HG02798 (cell line): Measurements from ENCODE around the gene ZDBF2.
"Not testable (repeated sequence)": the region's sequence is repeated elsewhere in the genome, so short reads cannot be mapped to it uniquely, and the experiment has no call there.

Experiments used
- ATAC-seq: cut with Tn5 transposase; IDR thresholded peaks from one replicate; pipeline ENCODE4 v1.9.1; 2021; ENCODE audit warnings: mild to moderate bottlenecking; ENCODE audit not compliant: unreplicated experiment, poor library complexity

Gene ZDBF2

DNA sequence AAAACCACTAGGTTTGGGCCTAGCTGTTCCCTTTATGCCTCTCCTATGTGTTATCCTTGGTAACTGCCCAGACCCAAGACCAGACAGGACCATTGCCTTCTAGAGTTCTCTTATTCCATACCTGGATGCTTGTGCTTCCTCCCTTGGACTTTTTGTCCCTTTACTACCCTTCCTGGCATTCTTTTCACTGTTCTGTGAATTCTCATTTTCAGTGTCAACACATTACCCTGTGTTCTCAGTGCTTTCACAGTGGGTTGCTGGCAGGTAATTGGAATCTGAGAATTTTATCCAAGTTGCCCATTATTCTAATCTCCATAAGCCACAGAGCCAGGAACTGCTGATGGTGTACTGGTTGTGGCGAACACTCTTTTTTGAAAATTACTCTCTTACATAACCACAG, 41.7 kb downstream of the ZDBF2 start:
- ATAC-seq, result no peak

DNA sequence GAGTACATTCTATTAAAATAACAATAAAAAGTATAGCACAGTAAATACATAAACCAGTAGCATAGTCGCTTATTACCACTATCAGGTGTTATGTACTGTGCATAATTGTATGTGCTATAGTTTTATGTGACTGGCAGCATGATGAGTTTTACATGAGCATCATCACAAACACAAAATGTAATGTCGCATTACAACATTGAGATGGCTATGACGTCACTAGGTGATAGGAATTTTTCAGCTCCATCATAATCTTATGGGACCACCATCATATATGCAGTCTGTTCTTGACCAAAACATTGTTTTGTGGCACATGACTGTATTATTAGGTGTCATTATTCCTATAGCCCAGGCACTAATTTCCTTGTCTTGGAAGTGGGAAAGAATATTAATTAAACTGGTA, 48.6 kb downstream of the ZDBF2 start:
- no peak for ATAC-seq

GRCh38 chr2:206323486-206323885, 49.0 kb downstream of the ZDBF2 start:
- ATAC-seq, result no peak

GRCh38 chr2:206324869-206325268, 50.4 kb downstream of the ZDBF2 start:
- no peak for ATAC-seq

GRCh38 chr2:206328974-206329373, 54.5 kb downstream of the ZDBF2 start:
- ATAC-seq, result no peak

- ATAC-seq, result no peak
These were observed 62.4 kb downstream of the ZDBF2 start for GRCh38 chr2:206336861-206337260.

DNA sequence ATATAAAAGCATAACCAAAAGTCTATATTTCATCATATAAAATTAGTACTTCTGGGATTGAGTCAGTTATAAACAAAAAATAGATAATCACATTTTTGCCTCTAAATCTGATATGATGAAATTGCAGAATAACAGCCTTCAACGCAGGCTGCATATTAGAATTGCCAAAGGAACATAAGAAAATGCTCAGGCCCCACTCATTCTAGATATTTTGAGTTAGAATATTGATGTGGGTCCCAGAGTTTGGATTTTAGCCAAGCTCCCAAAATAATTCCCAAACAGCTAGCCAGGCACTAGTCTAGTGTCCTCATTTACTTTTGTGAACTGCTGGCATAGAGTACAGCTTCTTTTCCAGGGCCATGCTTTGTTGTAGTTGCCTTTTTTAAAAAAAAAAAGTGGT, 63.5 kb downstream of the ZDBF2 start:
- ATAC-seq, result no peak

GRCh38 chr2:206341396-206341795, 66.9 kb downstream of the ZDBF2 start:
- no peak for ATAC-seq

DNA sequence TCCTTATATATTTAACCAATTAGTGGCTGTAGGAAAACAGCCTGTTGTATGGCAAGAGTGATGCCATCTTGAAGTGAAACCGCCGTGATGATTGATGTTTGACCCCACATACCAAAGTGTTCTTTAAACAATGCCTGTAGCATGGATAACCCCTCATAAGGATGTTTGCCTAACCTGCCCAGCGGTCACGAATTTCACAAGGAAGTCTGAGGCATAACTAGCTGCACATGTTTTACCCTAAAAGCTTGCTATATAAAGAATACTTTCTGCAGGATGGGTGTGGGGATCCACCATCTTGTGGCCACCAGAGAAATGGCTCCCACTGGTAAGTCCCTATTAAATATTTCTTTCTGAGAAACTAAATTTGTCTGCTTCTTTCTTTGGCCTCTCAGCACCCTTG, 68.7 kb downstream of the ZDBF2 start:
- ATAC-seq, result no peak

- no peak for ATAC-seq
These were observed 69.4 kb downstream of the ZDBF2 start for GRCh38 chr2:206343816-206344215.

DNA sequence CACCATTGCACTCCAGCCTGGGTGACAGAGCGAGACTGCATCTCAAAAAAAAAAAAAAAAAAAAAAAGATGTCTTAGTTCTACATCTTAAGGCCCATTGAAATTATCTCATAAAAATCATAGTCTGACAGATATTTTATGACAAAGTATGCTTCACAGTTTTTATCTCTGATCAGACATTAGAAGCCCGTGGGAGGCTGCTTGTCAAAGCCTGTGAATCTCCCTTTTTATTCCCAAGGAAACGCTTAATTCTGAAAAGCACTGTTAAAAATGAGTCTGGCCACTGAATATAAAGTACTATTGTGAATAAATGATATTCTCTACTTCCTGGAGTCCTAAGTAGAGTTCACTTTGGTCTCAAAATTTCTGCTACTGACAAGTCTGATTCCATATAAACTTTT, 71.1 kb downstream of the ZDBF2 start:
- no peak for ATAC-seq

GRCh38 chr2:206349375-206349774, 74.9 kb downstream of the ZDBF2 start:
- no peak for ATAC-seq

GRCh38 chr2:206352571-206352970, 78.1 kb downstream of the ZDBF2 start:
- ATAC-seq, result no peak

- ATAC-seq, result no peak
These were observed 79.2 kb downstream of the ZDBF2 start for GRCh38 chr2:206353685-206354084.

DNA sequence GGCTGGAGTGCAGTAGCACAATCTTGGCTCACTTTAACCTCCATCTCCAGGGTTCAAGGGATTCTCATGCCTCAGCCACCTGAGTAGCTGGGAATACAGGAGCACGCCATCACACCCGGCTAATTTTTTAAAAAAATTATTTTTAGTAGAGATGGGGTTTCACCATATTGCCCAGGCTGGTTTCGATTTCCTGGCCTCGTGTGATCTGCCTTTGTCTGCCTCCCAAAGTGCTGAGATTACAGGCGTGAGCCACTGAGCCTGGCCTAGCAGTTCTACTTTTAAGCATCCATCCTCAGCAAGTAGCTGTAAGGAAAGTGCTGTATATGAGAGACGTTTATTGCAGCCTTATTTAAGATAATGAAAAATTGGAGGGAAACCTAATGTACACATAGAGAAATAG, 79.7 kb downstream of the ZDBF2 start:
- no peak for ATAC-seq

GRCh38 chr2:206356840-206357239, 82.4 kb downstream of the ZDBF2 start:
- ATAC-seq, result not testable (repeated sequence)

- not testable (repeated sequence) for ATAC-seq
These were observed 86.4 kb downstream of the ZDBF2 start for GRCh38 chr2:206360840-206361239.

- ATAC-seq, result peak; percentile 73
These were observed 87.1 kb downstream of the ZDBF2 start for GRCh38 chr2:206361407-206362045.
